Measurements from ENCODE around the gene STK11.

Gene STK11

GRCh38 chr19:1205114-1206099 lies at the start of gene STK11:
STK11 (plus strand) TSS chr19:1205778; CDS start chr19:1206914, 1,136 bp downstream.
- peak; percentile 98 for DNase-seq

- no peak for DNase-seq
Measured at GRCh38 chr19:1156305-1156801, 49.2 kb upstream of the STK11 start.

- DNase-seq, result no peak
Measured at GRCh38 chr19:1156830-1157615, 48.6 kb upstream of the STK11 start.

GRCh38 chr19:1157931-1158884 lies 47.4 kb upstream of the STK11 start:
- no peak for DNase-seq

- no peak for DNase-seq
Measured at GRCh38 chr19:1158885-1159448, 46.6 kb upstream of the STK11 start.

GRCh38 chr19:1159864-1160595 lies 45.5 kb upstream of the STK11 start:
- no peak for DNase-seq

- no peak for DNase-seq
Measured at GRCh38 chr19:1161716-1162115, 43.9 kb upstream of the STK11 start.

GRCh38 chr19:1162404-1163282 lies 42.9 kb upstream of the STK11 start:
- DNase-seq, result no peak

- no peak for DNase-seq
Measured at GRCh38 chr19:1163283-1163933, 42.2 kb upstream of the STK11 start.

- DNase-seq, result no peak
Measured at GRCh38 chr19:1163934-1164683, 41.5 kb upstream of the STK11 start.

GRCh38 chr19:1164684-1165531 lies 40.7 kb upstream of the STK11 start:
- no peak for DNase-seq

- no peak for DNase-seq
Measured at GRCh38 chr19:1166872-1167573, 38.6 kb upstream of the STK11 start.

- no peak for DNase-seq
Measured at GRCh38 chr19:1167687-1168571, 37.6 kb upstream of the STK11 start.

- DNase-seq, result no peak
Measured at GRCh38 chr19:1168572-1169410, 36.8 kb upstream of the STK11 start.

- no peak for DNase-seq
Measured at GRCh38 chr19:1169411-1169791, 36.2 kb upstream of the STK11 start.
